NCI-H82 (cell line): ENCODE results near the gene GALNT11.
"Not testable (repeated sequence)": the region's sequence is repeated elsewhere in the genome, so short reads cannot be mapped to it uniquely, and the experiment has no call there.

ENCODE experiments used
- DNase-seq: peaks from one replicate; lab custom pipeline; 2025; lab: John Stamatoyannopoulos, UW

GALNT11 gene

DNA sequence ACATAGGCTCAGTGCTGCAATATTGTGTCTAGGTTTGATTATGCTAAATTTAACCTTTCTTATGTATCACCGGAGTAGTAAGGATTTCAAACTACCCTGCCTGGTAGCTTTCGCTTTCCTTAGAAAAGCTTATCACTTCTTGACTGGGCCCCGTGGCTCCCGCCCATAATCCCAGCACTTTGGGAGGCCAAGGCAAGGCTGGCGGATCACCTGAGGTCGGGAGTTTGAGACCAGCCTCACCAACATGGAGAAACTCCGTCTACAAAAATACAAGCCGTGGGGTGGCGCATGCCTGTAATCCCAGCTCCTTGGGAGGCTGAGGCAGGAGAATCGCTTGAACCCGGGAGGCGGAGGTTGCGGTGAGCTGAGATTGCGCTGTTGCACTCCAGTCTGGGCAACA lies 49.9 kb downstream of the GALNT11 start:
- DNase-seq: not testable (repeated sequence)

DNA sequence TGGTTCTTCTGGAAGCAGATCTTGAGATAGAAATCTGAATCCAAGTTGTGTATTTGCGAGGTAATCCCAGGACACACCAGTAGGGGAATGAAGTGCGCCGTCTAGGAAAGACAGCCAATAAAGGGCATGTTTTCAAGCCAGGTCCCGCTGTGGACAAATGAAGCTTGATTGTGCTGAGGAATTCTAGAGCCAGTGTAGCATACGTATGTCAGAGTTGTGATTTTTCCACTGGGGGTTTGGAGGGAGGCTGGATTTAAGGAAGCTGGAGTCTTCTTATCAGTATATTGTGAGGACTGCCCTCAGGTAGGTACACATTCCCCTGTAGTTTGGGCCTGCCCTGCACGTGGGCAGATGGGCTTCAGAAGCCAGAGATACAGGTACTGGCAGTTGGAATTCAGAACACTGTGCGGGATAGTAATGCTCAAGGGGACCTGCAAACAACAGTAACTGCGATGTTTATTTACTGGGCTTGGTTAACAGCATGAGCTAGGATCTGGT lies 50.9 kb downstream of the GALNT11 start:
- peak; percentile 18 for DNase-seq

DNA sequence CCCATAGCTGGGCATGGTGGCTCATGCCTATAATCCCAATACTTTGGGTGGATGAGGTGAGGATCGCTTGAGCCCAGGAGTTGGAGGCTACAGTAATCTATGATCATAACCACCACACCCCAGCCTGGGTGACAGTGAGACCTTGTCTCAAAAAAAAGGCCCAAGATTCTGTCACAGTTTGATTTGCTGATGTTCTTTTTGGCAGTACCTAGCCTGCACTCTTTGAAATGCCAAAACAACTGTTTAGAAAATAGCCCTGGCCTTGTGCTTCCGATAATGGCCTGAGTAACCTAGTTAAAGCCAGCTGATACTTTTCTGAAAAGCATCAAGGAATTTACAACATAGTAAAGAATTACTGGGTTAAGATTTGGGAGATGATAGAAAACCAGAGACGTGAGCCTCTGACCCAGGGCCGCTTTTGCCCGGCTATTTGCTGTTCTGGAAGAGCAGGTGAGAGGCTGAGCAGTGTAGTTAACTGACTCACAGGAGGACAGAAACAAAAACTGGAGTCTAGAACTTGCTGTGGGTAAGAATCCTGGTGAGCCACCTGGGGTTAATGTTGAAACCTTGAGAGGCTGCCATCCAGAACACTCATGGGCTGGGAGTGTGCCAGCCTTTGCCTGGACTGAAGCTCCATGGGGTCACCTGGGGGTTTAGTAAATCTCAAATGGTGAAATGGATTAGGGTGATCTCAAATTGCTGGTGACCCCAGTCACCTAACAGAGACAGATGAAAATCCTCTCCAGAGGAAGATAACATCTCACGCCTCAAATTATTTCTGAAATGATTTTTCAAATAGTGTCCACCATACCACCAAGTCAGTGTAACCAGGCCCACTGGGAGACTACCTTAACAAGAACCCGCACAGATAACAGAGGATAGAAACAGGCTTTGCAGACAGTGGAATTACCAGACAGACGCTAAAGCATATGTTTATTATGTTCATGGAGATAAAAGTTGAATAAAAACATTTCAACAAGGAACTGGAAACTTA lies 51.8 kb downstream of the GALNT11 start:
- no peak for DNase-seq

DNA sequence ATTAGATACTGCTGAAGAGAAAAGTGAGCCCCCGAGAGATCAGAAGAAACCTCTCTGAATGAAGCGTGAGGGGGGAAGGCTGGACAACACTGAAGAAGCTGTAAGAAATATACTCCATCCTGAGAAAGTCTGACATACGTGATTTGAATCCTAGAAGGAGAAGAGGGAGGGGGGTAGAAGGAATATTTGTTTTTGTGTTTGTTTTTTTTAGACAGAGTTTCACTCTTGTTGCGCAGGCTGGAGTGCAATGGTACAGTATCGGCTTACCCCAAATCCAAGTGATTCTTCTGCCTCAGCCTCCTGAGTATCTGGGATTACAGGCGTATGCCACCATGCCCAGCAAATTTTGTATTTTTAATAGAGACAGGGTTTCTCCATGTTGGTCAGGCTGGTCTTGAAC lies 52.6 kb downstream of the GALNT11 start:
- DNase-seq: no peak

DNA sequence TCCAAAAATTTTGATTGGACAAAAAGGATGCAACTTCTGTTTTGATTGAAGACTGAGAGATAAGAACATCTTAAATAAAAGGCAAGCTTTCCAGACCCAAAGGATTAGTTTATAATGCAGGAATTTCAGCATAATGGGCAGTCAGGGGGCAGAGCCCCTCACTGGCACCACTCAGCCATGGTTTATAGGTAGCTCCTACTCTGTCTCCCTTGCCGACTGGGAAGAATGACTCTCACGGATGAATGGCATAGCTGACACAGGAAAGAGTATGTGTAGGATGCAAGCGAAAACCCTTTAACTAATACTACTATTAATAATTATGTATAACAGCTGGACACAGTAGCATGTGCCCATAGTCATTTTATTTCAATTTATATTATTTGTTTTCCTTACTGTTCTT lies 53.3 kb downstream of the GALNT11 start:
- no peak for DNase-seq

DNA sequence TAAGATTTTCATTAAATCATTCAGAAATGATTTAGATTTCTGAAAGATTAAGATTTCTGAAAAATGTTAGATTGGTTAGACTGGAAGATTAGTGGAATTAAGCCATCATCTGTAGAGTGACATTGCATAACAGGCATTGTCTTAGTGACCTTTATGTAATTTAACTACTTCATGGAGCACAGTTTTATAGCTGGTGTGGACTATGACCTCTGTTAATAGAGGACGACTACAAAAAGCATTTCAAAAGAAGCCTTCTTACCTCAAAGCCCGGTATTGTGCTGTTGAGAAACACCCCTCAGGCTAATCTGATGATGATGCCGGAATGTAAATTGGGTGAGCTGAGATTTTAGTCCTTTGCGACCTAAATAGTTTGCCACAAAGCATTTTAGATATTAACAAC lies 55.6 kb downstream of the GALNT11 start:
- no peak for DNase-seq

DNA sequence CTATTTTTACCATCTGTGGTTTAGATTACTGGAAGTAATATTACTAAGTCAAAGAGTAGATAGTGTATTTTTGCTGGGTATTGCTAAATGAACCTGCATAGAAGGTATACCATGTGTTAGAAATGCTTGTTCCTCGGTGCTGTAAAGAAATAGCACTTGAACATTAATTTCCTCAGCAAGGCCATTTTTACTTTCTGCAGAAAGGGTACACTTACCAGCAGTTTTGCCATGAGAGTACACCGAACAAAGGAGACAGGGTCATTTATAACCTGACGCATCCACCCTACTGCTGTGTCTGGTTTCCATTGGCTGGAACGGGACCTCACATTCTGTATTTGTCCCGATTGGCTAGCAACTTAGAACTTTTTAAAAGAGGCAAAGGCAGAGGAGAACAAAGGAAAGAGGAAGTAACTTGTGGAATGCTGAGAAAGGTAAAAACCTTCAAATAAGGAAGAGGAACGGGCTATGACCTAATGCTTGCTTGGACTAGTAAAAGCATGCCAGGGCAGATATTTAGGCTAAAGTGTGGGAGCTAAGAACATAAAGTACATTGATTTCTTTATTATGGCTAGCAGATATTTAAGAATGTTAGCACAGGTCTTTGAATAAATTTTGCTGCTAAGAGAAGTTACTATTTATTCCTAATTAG lies 56.7 kb downstream of the GALNT11 start:
- DNase-seq: not testable (repeated sequence)

DNA sequence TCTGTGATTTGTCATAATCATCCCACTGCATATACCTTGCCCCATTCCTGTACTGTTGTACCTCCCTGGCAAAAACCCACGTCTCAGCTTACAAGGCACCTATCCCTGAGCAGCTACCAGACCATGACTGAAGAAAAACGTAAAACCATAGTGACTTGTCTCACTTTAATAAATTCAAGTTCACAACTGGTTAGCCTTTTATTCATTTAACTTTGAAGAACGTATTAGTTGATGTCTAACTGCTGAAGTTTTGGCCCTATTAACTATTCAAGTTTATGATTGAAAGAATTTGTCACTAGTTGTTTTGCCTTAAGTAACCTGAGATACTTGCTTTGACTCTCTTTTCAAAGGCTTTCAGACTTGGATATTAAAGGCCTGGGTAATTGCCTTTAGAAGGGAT lies 59.7 kb downstream of the GALNT11 start:
- DNase-seq: no peak

DNA sequence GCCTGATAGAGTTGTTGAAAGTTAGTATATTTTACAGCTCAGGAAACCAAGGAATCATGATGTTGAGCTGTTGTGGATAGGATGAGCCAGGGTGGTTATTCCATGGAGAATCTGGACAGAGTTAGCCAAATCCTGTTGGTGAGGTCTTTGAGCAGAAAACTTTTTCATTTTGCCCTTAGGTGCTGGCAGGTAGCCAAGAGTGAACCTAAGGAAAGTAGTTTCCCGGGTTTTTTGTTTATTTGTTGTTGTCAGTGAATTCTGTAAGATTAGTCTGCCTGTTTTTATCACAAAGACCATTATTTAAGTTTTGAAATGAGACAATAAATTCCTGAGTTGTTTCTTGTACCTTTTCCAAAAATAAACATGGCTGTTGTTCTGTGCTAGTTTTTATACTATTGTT lies 61.0 kb downstream of the GALNT11 start:
- no peak for DNase-seq

DNA sequence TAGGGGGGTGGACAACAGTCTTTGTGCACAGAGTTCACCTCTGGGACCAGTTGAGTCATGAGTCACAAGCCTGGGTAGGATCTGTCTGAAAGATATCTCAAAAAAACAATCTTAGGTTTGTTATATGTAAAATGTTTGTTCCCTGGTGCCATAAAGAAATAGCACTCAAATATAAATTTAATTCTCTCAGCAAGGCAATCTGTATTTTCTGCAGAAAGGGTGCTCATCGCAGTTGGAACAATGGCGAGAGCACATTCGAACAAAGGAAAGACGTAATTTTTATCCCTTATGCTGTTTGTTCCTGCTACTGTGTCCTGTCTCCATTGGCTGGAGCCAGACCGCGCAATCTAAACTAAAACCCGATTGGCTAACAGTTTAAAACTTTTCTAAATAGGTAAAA lies 63.7 kb downstream of the GALNT11 start:
- no peak for DNase-seq

DNA sequence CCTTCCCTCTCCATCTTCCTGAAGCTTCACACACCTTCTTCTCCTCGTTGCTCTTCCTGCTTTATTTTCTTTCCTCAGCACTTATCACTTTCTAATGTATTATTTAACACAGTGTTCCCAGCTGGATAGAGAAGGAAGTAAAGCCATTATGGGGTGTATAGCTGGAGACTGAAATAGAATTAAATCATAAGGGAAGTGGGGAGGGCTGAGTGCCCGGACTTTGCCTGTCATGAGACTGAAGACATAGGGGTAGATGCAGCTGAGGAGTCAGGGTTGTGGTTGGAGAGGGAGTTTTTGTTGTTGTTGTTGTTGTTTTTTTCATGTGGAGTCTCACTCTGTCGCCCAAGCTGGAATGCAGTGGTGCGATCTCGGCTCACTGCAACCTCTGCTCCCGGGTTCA lies 65.3 kb downstream of the GALNT11 start:
- DNase-seq: no peak

DNA sequence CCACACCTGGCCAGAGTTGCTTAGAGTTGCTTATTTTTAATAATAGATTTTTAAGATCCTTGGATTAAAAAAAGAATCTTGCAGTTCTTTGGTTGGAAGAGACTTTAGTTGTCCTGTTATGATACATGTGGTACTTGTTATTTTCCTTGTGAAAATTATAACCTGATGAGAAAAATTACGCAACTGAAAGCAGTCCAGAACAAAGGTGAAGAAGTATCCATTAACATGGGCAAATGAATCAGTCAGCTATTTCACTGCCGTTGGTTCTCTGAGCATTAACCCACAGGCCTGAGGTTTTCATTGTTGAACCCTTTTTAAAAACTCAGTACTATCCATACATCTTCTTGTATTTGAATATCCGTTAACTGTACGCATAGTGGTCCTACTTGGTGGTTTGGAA lies 68.2 kb downstream of the GALNT11 start:
- DNase-seq: no peak

DNA sequence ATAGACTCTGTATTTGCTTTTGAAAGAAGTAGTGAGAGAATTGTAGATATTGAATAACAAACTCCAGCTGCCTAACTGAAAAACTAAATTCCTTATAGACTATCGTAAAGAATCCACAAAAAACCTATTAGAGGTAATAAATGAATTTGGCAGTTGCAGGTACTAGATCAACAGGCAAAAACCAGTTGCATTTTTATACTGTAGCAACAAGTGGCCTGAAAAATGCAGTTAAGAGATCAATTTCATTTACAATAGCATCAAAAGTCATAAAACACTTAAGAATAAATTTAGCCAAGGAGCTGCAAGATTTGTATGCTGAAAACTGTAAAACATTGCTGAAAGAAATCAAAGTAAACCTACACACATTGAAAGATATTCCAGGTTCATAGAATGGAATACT lies 70.3 kb downstream of the GALNT11 start:
- DNase-seq: no peak

DNA sequence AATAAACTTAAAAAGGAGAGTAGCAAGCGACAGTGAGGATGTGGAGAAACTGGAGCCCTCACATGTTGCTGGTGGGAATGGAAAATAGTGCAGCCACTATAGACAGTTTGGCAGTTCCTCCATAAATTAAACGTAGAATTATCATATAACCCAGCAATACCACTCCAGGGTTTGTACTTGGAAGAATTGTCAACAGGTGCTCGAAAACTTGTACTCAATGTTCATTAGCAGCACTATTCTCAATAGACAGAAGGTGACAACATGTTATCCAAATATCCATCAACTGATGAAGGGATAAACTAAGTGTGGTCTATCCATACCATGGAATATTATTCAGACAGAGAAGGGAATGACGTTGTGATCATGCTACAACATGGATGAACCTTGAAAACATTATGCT lies 71.9 kb downstream of the GALNT11 start:
- DNase-seq: no peak

DNA sequence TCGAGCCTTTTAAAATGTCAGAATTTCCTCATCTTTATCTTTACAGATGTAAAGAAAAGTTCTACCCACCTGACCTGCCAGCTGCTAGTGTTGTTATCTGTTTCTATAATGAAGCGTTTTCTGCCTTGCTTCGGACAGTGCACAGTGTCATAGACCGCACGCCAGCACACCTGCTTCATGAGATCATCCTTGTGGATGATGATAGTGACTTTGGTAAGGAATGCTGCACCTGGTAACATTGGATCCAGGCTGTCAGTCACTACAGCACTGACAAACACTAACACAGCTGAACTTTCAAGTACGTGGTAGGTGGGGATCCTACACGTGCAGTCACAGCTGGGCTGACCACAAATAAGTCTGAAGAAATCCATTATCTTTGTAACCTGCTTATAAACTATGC lies 77.6 kb downstream of the GALNT11 start:
- DNase-seq: no peak

DNA sequence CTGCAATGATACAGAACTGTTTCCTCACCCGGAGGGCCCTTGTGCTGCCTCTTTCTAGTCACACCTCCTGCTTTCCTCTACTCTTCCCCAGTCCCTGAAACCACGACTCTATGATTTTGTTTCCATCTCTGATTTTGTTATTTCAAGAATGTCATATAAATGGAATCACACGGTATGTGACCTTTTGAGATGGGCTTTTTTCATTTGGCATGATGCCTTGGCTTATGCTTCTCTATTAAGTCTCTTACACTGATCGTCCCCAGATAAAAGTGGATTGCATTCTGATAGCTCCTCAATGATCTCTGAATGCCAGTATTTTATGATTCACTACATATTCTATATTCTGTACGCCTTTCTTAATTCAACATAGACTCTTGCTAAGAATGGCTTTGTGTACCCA lies 78.2 kb downstream of the GALNT11 start:
- no peak for DNase-seq

DNA sequence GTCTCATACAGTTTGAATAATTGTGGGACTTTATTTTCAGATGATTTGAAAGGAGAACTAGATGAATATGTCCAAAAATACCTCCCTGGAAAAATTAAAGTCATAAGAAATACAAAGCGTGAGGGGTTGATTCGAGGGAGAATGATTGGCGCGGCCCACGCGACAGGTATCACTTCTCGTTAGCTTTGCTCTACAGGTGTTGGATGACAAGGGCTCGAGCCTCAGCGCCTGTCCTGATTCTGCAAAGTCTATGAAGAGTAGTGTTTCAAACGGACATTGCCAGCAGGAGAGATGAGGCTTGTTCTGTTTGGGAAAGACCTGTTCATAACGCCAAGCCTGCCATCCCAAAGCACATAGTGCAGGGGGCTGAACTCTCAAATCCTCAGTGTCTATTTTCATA lies 79.7 kb downstream of the GALNT11 start:
- DNase-seq: no peak

DNA sequence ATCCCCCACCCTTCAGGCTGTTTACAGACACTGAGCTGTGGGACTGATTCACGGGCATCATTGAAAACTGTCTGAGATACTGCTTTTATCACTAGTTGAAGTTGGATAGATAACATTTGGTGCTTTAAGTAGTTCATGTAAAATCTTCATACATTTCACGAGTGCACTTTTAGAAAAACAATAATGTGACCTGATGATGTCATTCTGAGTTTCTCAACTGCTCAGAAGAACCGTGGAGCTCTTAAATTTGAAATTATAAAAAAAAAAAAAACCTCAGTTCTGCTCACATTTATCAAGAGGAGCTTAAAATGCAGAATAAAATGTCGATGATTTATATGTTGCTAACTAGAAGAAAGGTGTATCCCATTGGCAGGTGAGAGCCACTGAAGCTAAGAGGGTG lies 81.5 kb downstream of the GALNT11 start:
- DNase-seq: no peak

DNA sequence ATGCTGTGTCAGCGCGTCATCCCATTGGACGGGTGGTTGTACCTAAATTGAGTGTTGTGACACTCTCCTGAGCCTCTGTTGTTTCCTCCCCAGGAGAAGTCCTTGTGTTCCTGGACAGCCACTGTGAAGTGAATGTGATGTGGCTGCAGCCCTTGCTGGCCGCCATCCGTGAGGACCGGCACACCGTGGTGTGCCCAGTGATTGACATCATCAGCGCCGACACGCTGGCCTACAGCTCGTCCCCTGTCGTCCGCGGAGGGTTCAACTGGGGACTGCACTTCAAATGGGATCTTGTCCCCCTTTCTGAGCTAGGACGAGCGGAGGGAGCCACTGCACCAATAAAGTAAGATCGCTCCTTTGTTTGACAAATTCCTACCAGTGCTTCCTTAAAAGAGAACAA lies 82.5 kb downstream of the GALNT11 start:
- DNase-seq: no peak

DNA sequence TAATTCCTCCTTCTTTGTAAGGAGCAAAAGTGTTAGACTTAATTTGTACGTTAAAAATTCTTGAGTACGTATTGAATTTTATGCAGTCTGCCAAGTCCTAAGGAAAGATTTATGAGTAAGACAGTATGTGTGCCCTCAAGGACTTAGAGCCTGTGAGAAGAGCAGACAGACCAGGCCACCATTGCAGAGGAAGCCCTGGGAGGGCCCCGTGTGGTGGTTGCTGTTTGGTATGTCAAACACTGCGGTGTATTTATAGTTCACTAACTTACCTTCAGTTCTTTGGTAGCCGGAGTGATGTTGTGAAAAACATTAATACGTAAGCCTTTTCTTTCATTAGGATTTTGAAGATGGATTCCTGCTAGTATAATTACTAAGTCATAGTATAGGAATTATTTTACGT lies 82.9 kb downstream of the GALNT11 start:
- DNase-seq: peak; percentile 10

DNA sequence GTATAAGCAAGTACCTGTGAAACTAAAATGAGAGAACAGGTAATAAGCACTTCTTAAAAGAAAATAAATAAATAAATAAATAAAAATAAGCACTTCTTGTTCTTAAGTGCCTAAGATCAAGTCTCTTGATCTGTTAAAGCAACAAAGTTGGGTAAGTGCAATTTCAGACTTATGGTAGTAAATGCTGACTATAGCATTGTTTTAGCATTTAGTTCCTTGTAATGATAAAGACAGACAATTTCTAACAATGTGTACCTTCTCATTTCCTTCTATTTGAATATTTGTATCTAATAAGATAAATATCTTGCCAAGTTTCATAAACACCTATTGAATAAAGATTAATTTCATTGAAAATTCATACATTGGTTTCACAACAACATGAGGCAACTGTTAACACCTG lies 87.4 kb downstream of the GALNT11 start:
- no peak for DNase-seq

DNA sequence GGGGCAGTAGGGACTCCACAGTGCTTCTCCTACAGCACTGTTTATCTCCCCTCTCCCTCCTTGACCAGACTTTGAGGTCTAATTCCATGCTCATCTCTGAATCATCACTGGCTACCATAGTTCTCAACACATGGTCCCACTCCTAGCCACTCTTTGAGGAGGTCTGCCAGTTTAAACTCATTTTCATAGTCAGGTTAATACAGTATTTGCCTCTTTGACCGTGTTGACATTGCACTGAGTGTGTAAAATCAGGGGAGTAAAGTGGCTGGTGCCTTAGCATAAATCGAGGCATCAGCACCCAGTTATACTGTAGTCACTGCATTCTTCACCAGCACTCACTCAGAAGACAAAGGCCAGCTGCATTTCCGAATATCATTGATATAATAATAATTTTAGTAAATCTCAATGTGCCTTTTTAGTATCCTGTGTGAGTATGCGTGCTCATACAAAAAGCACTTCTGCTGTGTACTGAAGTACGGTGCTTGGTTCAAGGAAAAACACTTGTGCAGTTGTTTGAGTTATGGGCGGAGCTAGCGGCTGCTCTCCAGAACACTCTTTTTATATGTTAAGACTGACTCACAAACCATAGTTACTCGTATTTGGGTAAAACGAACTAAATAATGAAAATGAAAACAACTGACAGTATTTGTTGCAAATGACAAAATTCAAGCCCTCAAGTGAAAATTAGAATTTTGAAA lies 89.7 kb downstream of the GALNT11 start:
- no peak for DNase-seq

DNA sequence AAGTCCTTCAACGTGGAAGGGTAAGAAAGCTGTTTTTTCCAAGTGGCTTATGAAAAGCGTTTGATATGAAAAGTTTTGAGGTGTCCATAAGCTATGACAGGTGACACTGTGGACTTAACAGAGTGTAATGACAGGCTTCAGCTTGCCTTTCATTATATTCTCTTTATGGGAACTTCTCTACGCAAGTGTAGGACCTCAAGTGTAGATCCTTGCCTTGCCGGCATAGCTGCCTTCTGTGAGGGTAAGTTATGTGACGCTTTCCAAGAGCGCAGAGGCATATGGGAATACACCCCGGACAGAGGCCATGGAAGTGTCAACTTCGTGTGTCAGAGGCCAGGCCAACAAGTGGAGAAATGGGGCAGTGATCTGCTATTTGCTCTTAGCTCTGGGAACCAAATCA lies 91.9 kb downstream of the GALNT11 start:
- no peak for DNase-seq
